Stimulated activated CD4-positive, alpha-beta T cell treated with anti-CD3 and anti-CD28 coated beads, Interleukin-1b, Interleukin-23, amount 100 ng/mL, for 48 hours (primary cell): ENCODE data around the gene WWOX.

Experiments
- DNase-seq: peaks from one replicate; pipeline ENCODE4 v3.0.0-alpha.2; 2020

WWOX gene

GRCh38 chr16:78830599-78830998 lies 731.1 kb downstream of the WWOX start:
- DNase-seq: no peak

- DNase-seq: no peak
Observed at GRCh38 chr16:78832100-78832499, 732.6 kb downstream of the WWOX start.

- no peak for DNase-seq
Observed at GRCh38 chr16:78836802-78837491, 737.5 kb downstream of the WWOX start.

GRCh38 chr16:78837706-78838105 lies 738.3 kb downstream of the WWOX start:
- DNase-seq: no peak

GRCh38 chr16:78838276-78838675 lies 738.8 kb downstream of the WWOX start:
- DNase-seq: no peak

- no peak for DNase-seq
Observed at GRCh38 chr16:78842950-78843349, 743.5 kb downstream of the WWOX start.

GRCh38 chr16:78843978-78844377 lies 744.5 kb downstream of the WWOX start:
- no peak for DNase-seq

- DNase-seq: no peak
Observed at GRCh38 chr16:78844682-78845081, 745.2 kb downstream of the WWOX start.

GRCh38 chr16:78851266-78851665 lies 751.8 kb downstream of the WWOX start:
- no peak for DNase-seq

- no peak for DNase-seq
Observed at GRCh38 chr16:78852081-78852635, 752.7 kb downstream of the WWOX start.

GRCh38 chr16:78862022-78862421 lies 762.6 kb downstream of the WWOX start:
- no peak for DNase-seq

GRCh38 chr16:78866521-78866920 lies 767.1 kb downstream of the WWOX start:
- no peak for DNase-seq

GRCh38 chr16:78869492-78869891 lies 770.0 kb downstream of the WWOX start:
- no peak for DNase-seq

- DNase-seq: no peak
Observed at GRCh38 chr16:78871241-78871640, 771.8 kb downstream of the WWOX start.

GRCh38 chr16:78876671-78877070 lies 777.2 kb downstream of the WWOX start:
- no peak for DNase-seq

GRCh38 chr16:78877114-78877655 lies 777.7 kb downstream of the WWOX start:
- DNase-seq: no peak

GRCh38 chr16:78878570-78878969 lies 779.1 kb downstream of the WWOX start:
- DNase-seq: no peak

GRCh38 chr16:78879011-78879410 lies 779.6 kb downstream of the WWOX start:
- DNase-seq: no peak

- no peak for DNase-seq
Observed at GRCh38 chr16:78882150-78882549, 782.7 kb downstream of the WWOX start.

- DNase-seq: no peak
Observed at GRCh38 chr16:78882751-78883150, 783.3 kb downstream of the WWOX start.

- no peak for DNase-seq
Observed at GRCh38 chr16:78884204-78884603, 784.8 kb downstream of the WWOX start.

GRCh38 chr16:78889346-78889745 lies 789.9 kb downstream of the WWOX start:
- no peak for DNase-seq

- DNase-seq: no peak
Observed at GRCh38 chr16:78890373-78890895, 791.0 kb downstream of the WWOX start.

GRCh38 chr16:78892951-78893733 lies 793.7 kb downstream of the WWOX start:
- peak; percentile 38 for DNase-seq
